Body of pancreas (tissue), 4 donors: ENCODE measurements around the gene FAM114A1. TPM values are rescaled to one million over a fixed set of nuclear protein-coding genes. Genes with fewer than 3 reads are reported as not detected.

ENCODE experiments used
- ATAC-seq: fragments of 150-250 bp; one replicate; pipeline ENCODE4 v1.9.1; 2016
- DNase-seq, 4 donors: peaks; one replicate each; pipeline ENCODE4 v3.0.0-alpha.2; 2019
- H3K27ac ChIP-seq, 4 donors: fragments of 200-600 bp; sonication (generic); 1 replicate in 3 of 4; 2 replicates in 1 of 4; pipeline versions ENCODE4 v1.5.1 to v1.6.1; 2016 to 2019; ENCODE audit warnings: mild to moderate bottlenecking in 1 of 4, mixed read lengths in 1 of 4, moderate library complexity in 1 of 4
- H3K27me3 ChIP-seq, 2 donors: fragments of 200-600 bp; sonication (generic); one replicate each; pipeline ENCODE4 v1.6.0; 2016; ENCODE audit warnings: mild to moderate bottlenecking in 1 of 2
- H3K36me3 ChIP-seq, 2 donors: fragments of 200-600 bp; sonication (generic); replicated peaks in 1 of 2; 2 replicates each; pipeline ENCODE4 v1.5.1; 2016; ENCODE audit warnings: low read depth in 2 of 2; ENCODE audit not compliant: insufficient read depth in 1 of 2
- H3K4me1 ChIP-seq: fragments of 200-600 bp; sonication (generic); one replicate; pipeline ENCODE4 v1.6.0; 2016
- H3K4me3 ChIP-seq, 2 donors: fragments of 200-600 bp; sonication (generic); 1 replicate in 1 of 2; 2 replicates in 1 of 2; pipeline ENCODE4 v1.5.1; 2016 to 2019
- H3K9me3 ChIP-seq, 3 donors: fragments of 200-600 bp; sonication (generic); 1 replicate in 2 of 3; 2 replicates in 1 of 3; pipeline ENCODE4 v1.5.1; 2016
- CTCF ChIP-seq, 7 experiments: fragments of 450-650 bp in 4 of 7; fragments of 200-600 bp in 3 of 7; sonication (generic) in 3 of 7; IDR thresholded peaks; one replicate each; pipeline ENCODE4 v1.5.1; 2016 to 2019; ENCODE audit warnings: antibody characterized with exemption in 7 of 7
- POLR2A ChIP-seq, 3 donors: fragments of 450-650 bp; IDR thresholded peaks; one replicate each; pipeline ENCODE4 v1.6.1; 2016; ENCODE audit warnings: antibody characterized with exemption in 3 of 3, mild to moderate bottlenecking in 2 of 3
- WGBS, 2 donors: methylation state at CpG; one replicate each; pipeline ENCODE4 v1.1.5; 2017; 5-methylcytosine and 5-hydroxymethylcytosine counted together
- intact Hi-C: fragments of 100-400 bp; cut with DNase I; formaldehyde crosslinking; loops from one replicate; pipeline ENCODE4 v1.15.1; 2023
- total RNA-seq, 2 donors: library from RNA; depleted of rRNA; stranded (reverse); fragments of >200 nt; gene quantifications; one replicate each; pipeline ENCODE4 v1.1.0, GENCODE V29; 2016

The FAM114A1 gene
- total RNA-seq, 2 donors from 2014 or later: 30.6 to 43.2 TPM

DNA sequence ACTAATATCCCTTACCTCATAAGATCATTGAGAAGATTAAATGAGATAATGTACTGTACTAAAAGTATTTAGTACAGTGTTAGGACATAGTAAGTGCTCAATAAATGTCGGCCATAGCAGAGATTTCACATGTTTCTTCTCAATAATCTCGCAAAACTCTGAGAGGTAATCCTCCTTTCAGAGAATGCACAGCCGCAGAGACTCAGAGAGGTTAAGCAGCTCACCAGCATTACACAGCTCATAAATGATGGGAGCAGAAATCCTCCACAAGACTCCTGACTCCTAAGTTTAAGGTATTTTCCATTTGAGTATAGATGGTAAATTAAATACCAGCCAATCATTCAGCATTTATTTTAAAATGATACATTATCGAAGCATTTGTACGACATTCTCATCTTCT, 34.6 kb downstream of the FAM114A1 start:
- 89 to 91% methylated on average over 5 of the region's 5 CpGs for WGBS, 2 donors
- intact Hi-C loops: no loop called here
- ATAC-seq (no peak), DNase-seq (no peak)
- Histone ChIP-seq H3K27me3 (no peaks in the 10 kb centered on the region), H3K36me3 (peaks cover 0 to 3% of the 10 kb centered on the region in 2 donors), H3K4me1 (peaks cover 17% of the 10 kb centered on the region), H3K9me3 (no peaks in the 10 kb centered on the region), H3K4me3 (no peak overlapping the region), H3K27ac (no peak overlapping the region)
- TF ChIP-seq CTCF (IDR thresholded peaks at IDR 0.05) (no peak), POLR2A (IDR thresholded peaks at IDR 0.05) (no peak)

DNA sequence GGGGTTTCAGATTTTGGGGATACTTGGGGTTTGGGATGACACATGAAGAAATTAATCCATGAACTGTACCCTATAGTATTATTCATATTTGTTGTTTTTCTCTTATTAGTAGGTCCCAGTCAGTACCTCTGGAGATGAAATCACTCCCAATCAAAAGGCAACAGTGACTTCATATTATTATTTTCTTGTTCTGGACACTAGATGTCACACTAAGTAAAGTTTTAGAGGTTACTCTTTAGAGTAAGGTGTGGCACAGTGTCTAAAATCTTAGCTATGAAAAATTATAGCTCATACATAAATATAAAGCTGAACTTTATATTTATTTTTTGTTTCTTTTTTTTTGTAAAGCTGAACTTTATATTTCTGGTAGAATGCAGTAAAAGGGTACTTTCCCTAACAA, 35.1 kb downstream of the FAM114A1 start:
- ATAC-seq (peak; percentile 68), DNase-seq (no peak)
- TF ChIP-seq POLR2A (IDR thresholded peaks at IDR 0.05): no peak
- peak in 5 of 7 experiments; percentile 21 to 46 (median 43) for TF ChIP-seq CTCF (IDR thresholded peaks at IDR 0.05)
- Histone ChIP-seq H3K27me3 (no peaks in the 10 kb centered on the region), H3K27ac (no peak overlapping the region), H3K36me3 (peaks cover 0 to 3% of the 10 kb centered on the region in 2 donors), H3K9me3 (no peaks in the 10 kb centered on the region), H3K4me1 (peaks cover 17% of the 10 kb centered on the region), H3K4me3 (no peak overlapping the region)
- intact Hi-C loops: no loop called here

GRCh38 chr4:38904090-38904666, 36.6 kb downstream of the FAM114A1 start:
- no peak overlapping the region for H3K4me3 ChIP-seq
- H3K27ac ChIP-seq: peak overlapping the region in 3 of 4 donors; percentile 18 to 52 (median 31)
- peaks cover 17% of the 10 kb centered on the region for H3K4me1 ChIP-seq
- 11% methylated on average over 10 of the region's 10 CpGs for WGBS, 2 donors
- ATAC-seq: peak; percentile 82
- intact Hi-C loops: no loop called here
- TF ChIP-seq CTCF (IDR thresholded peaks at IDR 0.05) (no peak), POLR2A (IDR thresholded peaks at IDR 0.05) (no peak)
- peak; percentile 23 to 52 (median 32) for DNase-seq
- no peaks in the 10 kb centered on the region for H3K27me3 ChIP-seq
- no peaks in the 10 kb centered on the region for H3K9me3 ChIP-seq
- H3K36me3 ChIP-seq: peaks cover 0 to 9% of the 10 kb centered on the region in 2 donors

DNA sequence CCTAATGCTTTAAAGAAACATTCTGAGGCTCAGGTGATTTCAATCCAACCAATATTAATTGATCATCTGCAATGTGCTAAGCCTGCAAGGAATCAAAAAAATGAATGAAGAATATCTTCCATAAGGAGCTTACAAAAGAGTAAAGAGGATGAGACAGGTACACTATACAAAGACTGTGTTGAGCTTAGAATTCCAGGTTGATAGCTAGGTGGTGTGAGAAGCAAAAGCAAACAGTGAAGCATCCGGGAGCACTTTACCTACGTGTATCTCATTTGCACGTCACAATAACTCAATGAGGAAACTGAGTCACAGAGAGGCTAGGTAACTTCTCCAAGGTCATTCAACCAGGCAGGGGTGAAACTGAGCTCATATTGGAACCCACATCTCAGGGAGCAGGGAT, 37.1 kb downstream of the FAM114A1 start:
- peak overlapping the region in 3 of 4 donors; percentile 18 to 52 (median 31) for H3K27ac ChIP-seq
- peaks cover 17% of the 10 kb centered on the region for H3K4me1 ChIP-seq
- H3K36me3 ChIP-seq: peaks cover 0 to 12% of the 10 kb centered on the region in 2 donors
- no peak overlapping the region for H3K4me3 ChIP-seq
- 35 to 49% methylated on average over 3 of the region's 3 CpGs for WGBS, 2 donors
- H3K9me3 ChIP-seq: no peaks in the 10 kb centered on the region
- DNase-seq (no peak), ATAC-seq (no peak)
- intact Hi-C loops: no loop called here
- no peaks in the 10 kb centered on the region for H3K27me3 ChIP-seq
- no peak for TF ChIP-seq POLR2A (IDR thresholded peaks at IDR 0.05)
- TF ChIP-seq CTCF (IDR thresholded peaks at IDR 0.05): no peak
